ENCODE data around the gene PLVAP.
A peak's percentile ranks its signal among the peaks of the same experiment; 100 is the strongest.

PLVAP gene

GRCh38 chr19:17353386-17353785, 23.8 kb downstream of the PLVAP start:
- ATAC-seq = no peak

GRCh38 chr19:17352608-17353280, 24.4 kb downstream of the PLVAP start:
- ATAC-seq = no peak

- no peak for ATAC-seq
These were observed 25.2 kb downstream of the PLVAP start for GRCh38 chr19:17351815-17352435.

- no peak for ATAC-seq
These were observed 28.4 kb downstream of the PLVAP start for GRCh38 chr19:17348700-17349099.

GRCh38 chr19:17347877-17348276, 29.3 kb downstream of the PLVAP start:
- no peak for ATAC-seq

GRCh38 chr19:17347361-17347760, 29.8 kb downstream of the PLVAP start:
- ATAC-seq = no peak

- ATAC-seq = peak; percentile 87 to 97
These were observed 31.0 kb downstream of the PLVAP start for GRCh38 chr19:17346109-17346671.

GRCh38 chr19:17341845-17342244, 35.3 kb downstream of the PLVAP start:
- no peak for ATAC-seq

GRCh38 chr19:17341386-17341785, 35.8 kb downstream of the PLVAP start:
- ATAC-seq = no peak

GRCh38 chr19:17340871-17341357, 36.2 kb downstream of the PLVAP start:
- ATAC-seq = no peak

GRCh38 chr19:17340302-17340870, 36.8 kb downstream of the PLVAP start:
- ATAC-seq = no peak

- no peak for ATAC-seq
These were observed 37.9 kb downstream of the PLVAP start for GRCh38 chr19:17339088-17339741.

GRCh38 chr19:17338433-17339078, 38.6 kb downstream of the PLVAP start:
- no peak for ATAC-seq

GRCh38 chr19:17337675-17338432, 39.3 kb downstream of the PLVAP start:
- ATAC-seq = no peak

GRCh38 chr19:17336872-17337674, 40.1 kb downstream of the PLVAP start, which contains the start of gene GTPBP3:
Gene GTPBP3 (plus strand): TSS chr19:17337553. CDS start chr19:17337612, 59 bp downstream.
- peak; percentile 90 for ATAC-seq

GRCh38 chr19:17335575-17335974, 41.6 kb downstream of the PLVAP start:
- ATAC-seq = no peak

GRCh38 chr19:17334414-17335409, 42.4 kb downstream of the PLVAP start, which contains the start of gene ANO8:
Gene ANO8 (minus strand): TSS chr19:17334855. CDS start chr19:17334670, 185 bp downstream.
- ATAC-seq = peak; percentile 58 to 60

- peak; percentile 51 to 62 for ATAC-seq
These were observed 43.3 kb downstream of the PLVAP start for GRCh38 chr19:17333611-17334413.
